GM21447 (cell line): ENCODE data around the gene CALD1.

Source experiments
- ATAC-seq: cut with Tn5 transposase; IDR thresholded peaks from one replicate; pipeline ENCODE4 v1.9.1; 2021; ENCODE audit not compliant: unreplicated experiment

CALD1 gene

GRCh38 chr7:134778941-134779740, at the start of gene CALD1:
TSS of gene CALD1 (plus strand) at chr7:134779634. CDS start at chr7:134867734, 88,100 bp downstream.
- no peak for ATAC-seq

- ATAC-seq: no peak
Measured at GRCh38 chr7:134729895-134730294, 49.5 kb upstream of the CALD1 start.

GRCh38 chr7:134730411-134730829, 49.0 kb upstream of the CALD1 start:
- ATAC-seq: no peak

GRCh38 chr7:134731616-134732015, 47.8 kb upstream of the CALD1 start:
- ATAC-seq: no peak

- no peak for ATAC-seq
Measured at GRCh38 chr7:134732728-134733127, 46.7 kb upstream of the CALD1 start.

- no peak for ATAC-seq
Measured at GRCh38 chr7:134736381-134736780, 43.1 kb upstream of the CALD1 start.

GRCh38 chr7:134737566-134738345, 41.7 kb upstream of the CALD1 start:
- no peak for ATAC-seq

GRCh38 chr7:134739362-134739761, 40.1 kb upstream of the CALD1 start:
- ATAC-seq: no peak

GRCh38 chr7:134740376-134740775, 39.1 kb upstream of the CALD1 start:
- no peak for ATAC-seq

- ATAC-seq: no peak
Measured at GRCh38 chr7:134741907-134742635, 37.4 kb upstream of the CALD1 start.

- ATAC-seq: no peak
Measured at GRCh38 chr7:134742688-134743350, 36.6 kb upstream of the CALD1 start.

GRCh38 chr7:134744569-134744968, 34.9 kb upstream of the CALD1 start:
- ATAC-seq: no peak

GRCh38 chr7:134747326-134747725, 32.1 kb upstream of the CALD1 start:
- ATAC-seq: no peak

- peak; percentile 69 for ATAC-seq
Measured at GRCh38 chr7:134750083-134751062, 29.1 kb upstream of the CALD1 start.

GRCh38 chr7:134752006-134752760, 27.3 kb upstream of the CALD1 start:
- ATAC-seq: no peak

GRCh38 chr7:134755422-134756022, 23.9 kb upstream of the CALD1 start:
- no peak for ATAC-seq

GRCh38 chr7:134757938-134758337, 21.5 kb upstream of the CALD1 start:
- no peak for ATAC-seq

- no peak for ATAC-seq
Measured at GRCh38 chr7:134758981-134759380, 20.5 kb upstream of the CALD1 start.

GRCh38 chr7:134761266-134761665, 18.2 kb upstream of the CALD1 start:
- no peak for ATAC-seq
